A549 (cell line): ENCODE data around the gene ATP5PD. TPM values are rescaled to one million over a fixed set of nuclear protein-coding genes. Genes with fewer than 3 reads are reported as not detected.
A peak's percentile ranks its signal among the peaks of the same experiment; 100 is the strongest.

Experiments used
- ATAC-seq, 2 experiments: fragments of 200-7000 bp in 1 of 2; fragments of >200 bp in 1 of 2; cut with Nextera tagmentation in 1 of 2; cut with Tn5 transposase in 1 of 2; 3 replicates each; pipeline versions ENCODE4 v1.8.0 to v1.9.1; 2018 to 2020; ENCODE audit warnings: mild to moderate bottlenecking in 1 of 2, moderate library complexity in 1 of 2
- CTCF ChIA-PET: fragments of 300-600 bp; sonication (Branson Sonifier 250); formaldehyde crosslinking; extraction: SDS; loops from one replicate; lab custom pipeline; 2021; ENCODE audit warnings: antibody characterized with exemption, inconsistent platforms; lab: Yijun Ruan, JAX
- POLR2A ChIA-PET: fragments of 350-600 bp; formaldehyde crosslinking; extraction: SDS; loops from one replicate; lab custom pipeline; 2021; ENCODE audit warnings: antibody characterized with exemption, inconsistent platforms; lab: Yijun Ruan, JAX
- DNase-seq, 2 experiments: peaks; one replicate each; pipeline versions ENCODE4 v3.0.0 to v3.0.0-alpha.2; 2011 to 2016; ENCODE audit warnings: low read depth in 1 of 2, low spot score in 1 of 2
- FAIRE-seq: peaks from 2 replicates; lab custom pipeline; 2011; peaks lifted over from hg19 to GRCh38; lab: Jason Lieb, UNC
- H3K27ac ChIP-seq, 2 experiments: fragments of >200 bp; sonication (Bioruptor Twin); formaldehyde crosslinking; 3 replicates each; pipeline ENCODE4 v1.5.1; 2016 to 2017
- H3K4me1 ChIP-seq: fragments of >200 bp; sonication (Bioruptor Twin); formaldehyde crosslinking; 3 replicates; pipeline ENCODE4 v1.6.1; 2016
- H3K4me2 ChIP-seq: fragments of >200 bp; sonication (Bioruptor Twin); formaldehyde crosslinking; 3 replicates; pipeline ENCODE4 v1.6.1; 2016
- H3K4me3 ChIP-seq: fragments of >200 bp; sonication (Bioruptor Twin); formaldehyde crosslinking; 3 replicates; pipeline ENCODE4 v1.5.1; 2016
- H3K9me3 ChIP-seq: fragments of >200 bp; sonication (Bioruptor Twin); formaldehyde crosslinking; 3 replicates; pipeline ENCODE4 v1.6.1; 2016
- BCL3 ChIP-seq: fragments of >200 bp; sonication (Bioruptor Twin); formaldehyde crosslinking; IDR thresholded peaks from 3 replicates; pipeline ENCODE4 v1.6.1; 2016
- CHD4 ChIP-seq: fragments of 200-600 bp; sonication (generic); IDR thresholded peaks from 2 replicates; pipeline ENCODE4 v1.6.1; 2016; ENCODE audit warnings: antibody characterized with exemption, mild to moderate bottlenecking, borderline replicate concordance
- E2F6 ChIP-seq: IDR thresholded peaks from 2 replicates; pipeline ENCODE4 v1.6.1; 2012; ENCODE audit warnings: low read depth, borderline replicate concordance
- EHMT2 ChIP-seq: fragments of 200-600 bp; sonication (generic); IDR thresholded peaks from 2 replicates; pipeline ENCODE4 v1.6.1; 2016; ENCODE audit warnings: antibody characterized with exemption, low read depth, mild to moderate bottlenecking, moderate library complexity
- ELK1 ChIP-seq: fragments of 150-350 bp; IDR thresholded peaks from 2 replicates; pipeline ENCODE4 v1.6.1; 2014; ENCODE audit warnings: low read depth, mild to moderate bottlenecking, low read length
- EP300 ChIP-seq, 2 experiments: fragments of >200 bp; sonication (Bioruptor Twin); formaldehyde crosslinking; IDR thresholded peaks; 2 replicates in 1 of 2; 3 replicates in 1 of 2; pipeline ENCODE4 v1.6.1; 2016 to 2017
- FOXS1 ChIP-seq: fragments of 250-450 bp; sonication (Bioruptor Pico); IDR thresholded peaks from 2 replicates; pipeline ENCODE4 v1.5.0; 2020; ENCODE audit warnings: mild to moderate bottlenecking, moderate library complexity
- HDAC2 ChIP-seq: fragments of 200-600 bp; sonication (generic); IDR thresholded peaks from 2 replicates; pipeline ENCODE4 v1.6.1; 2016
- HES2 ChIP-seq: fragments of >200 bp; sonication (Bioruptor Twin); formaldehyde crosslinking; IDR thresholded peaks from 2 replicates; pipeline ENCODE4 v1.6.1; 2016
- HEYL ChIP-seq: fragments of 250-450 bp; sonication (Bioruptor Pico); IDR thresholded peaks from 2 replicates; pipeline ENCODE4 v1.8.0; 2021; ENCODE audit warnings: mild to moderate bottlenecking, moderate library complexity
- HOXA7 ChIP-seq: fragments of 250-450 bp; sonication (Bioruptor Pico); IDR thresholded peaks from 2 replicates; pipeline ENCODE4 v1.5.0; 2020; ENCODE audit warnings: mild to moderate bottlenecking, moderate library complexity
- HOXB5 ChIP-seq: fragments of 250-450 bp; sonication (Bioruptor Pico); IDR thresholded peaks from 2 replicates; pipeline ENCODE4 v1.5.0; 2020; ENCODE audit warnings: mild to moderate bottlenecking, moderate library complexity
- JUN ChIP-seq, 2 experiments: fragments of >200 bp; sonication (Bioruptor Twin); formaldehyde crosslinking; IDR thresholded peaks; 2 replicates in 1 of 2; 3 replicates in 1 of 2; pipeline ENCODE4 v1.6.1; 2016 to 2017
- JUNB ChIP-seq: fragments of >200 bp; sonication (Bioruptor Twin); formaldehyde crosslinking; IDR thresholded peaks from 2 replicates; pipeline ENCODE4 v1.6.1; 2016
- MAZ ChIP-seq: fragments of 150-350 bp; IDR thresholded peaks from 2 replicates; pipeline ENCODE4 v1.6.1; 2014; ENCODE audit warnings: antibody characterized with exemption, low read depth, low read length, borderline replicate concordance
- MYC ChIP-seq: IDR thresholded peaks from 2 replicates; pipeline ENCODE4 v1.6.1; 2012; ENCODE audit warnings: mild to moderate bottlenecking, inconsistent platforms, low read length, improper control_type of control experiment, borderline replicate concordance
- NFE2L2 ChIP-seq: fragments of 150-350 bp; conservative IDR thresholded peaks from 2 replicates; pipeline ENCODE4 v1.6.1; 2014; ENCODE audit warnings: low read length
- NPAS2 ChIP-seq: fragments of 250-450 bp; sonication (Bioruptor Pico); IDR thresholded peaks from 2 replicates; pipeline ENCODE4 v1.8.0; 2022; ENCODE audit warnings: mild to moderate bottlenecking, moderate library complexity, borderline replicate concordance
- NR3C1 ChIP-seq: fragments of >200 bp; sonication (Bioruptor Twin); formaldehyde crosslinking; IDR thresholded peaks from 3 replicates; pipeline ENCODE4 v1.6.1; 2017
- PBX3 ChIP-seq: IDR thresholded peaks from 2 replicates; pipeline ENCODE4 v1.6.1; 2012
- PHF8 ChIP-seq: fragments of 200-600 bp; sonication (generic); IDR thresholded peaks from 2 replicates; pipeline ENCODE4 v1.6.1; 2016; ENCODE audit warnings: low read depth, mild to moderate bottlenecking, antibody characterized with exemption, moderate library complexity, borderline replicate concordance
- POLR2A ChIP-seq: IDR thresholded peaks from 2 replicates; pipeline ENCODE4 v1.6.1; 2012; ENCODE audit warnings: mild to moderate bottlenecking, low read length
- RAD21 ChIP-seq, 2 experiments: fragments of >200 bp in 1 of 2; sonication (Bioruptor Twin) in 1 of 2; formaldehyde crosslinking in 1 of 2; IDR thresholded peaks in 1 of 2; conservative IDR thresholded peaks in 1 of 2; 2 replicates in 1 of 2; 3 replicates in 1 of 2; pipeline ENCODE4 v1.6.1; 2012 to 2018; ENCODE audit warnings: inconsistent platforms in 1 of 2
- RCOR1 ChIP-seq: fragments of 150-350 bp; IDR thresholded peaks from 2 replicates; pipeline ENCODE4 v1.6.1; 2014; ENCODE audit warnings: antibody characterized with exemption, low read length, low read depth
- RFX5 ChIP-seq: fragments of 450-650 bp; IDR thresholded peaks from 2 replicates; pipeline ENCODE4 v1.7.1; 2014; ENCODE audit warnings: antibody characterized with exemption, mild to moderate bottlenecking, moderate library complexity
- SREBF2 ChIP-seq: fragments of 450-650 bp; IDR thresholded peaks from 2 replicates; pipeline ENCODE4 v1.6.1; 2014; ENCODE audit warnings: mild to moderate bottlenecking, moderate library complexity
- TP53 ChIP-seq: fragments of 250-450 bp; sonication (Bioruptor Pico); IDR thresholded peaks from 2 replicates; pipeline ENCODE4 v1.5.0; 2021; ENCODE audit warnings: mild to moderate bottlenecking, moderate library complexity
- ZC3H11A ChIP-seq: fragments of 450-650 bp; IDR thresholded peaks from 2 replicates; pipeline ENCODE4 v1.6.1; 2014; ENCODE audit warnings: antibody characterized with exemption, mild to moderate bottlenecking
- ZNF302 ChIP-seq: fragments of 250-450 bp; sonication (Bioruptor Pico); IDR thresholded peaks from 2 replicates; pipeline ENCODE4 v1.9.0; 2021; ENCODE audit warnings: inconsistent platforms, mild to moderate bottlenecking, moderate library complexity
- WGBS: methylation state at CpG from one replicate; pipeline ENCODE4 v1.1.6; 2017; ENCODE audit errors: missing lambda C conversion rate; 5-methylcytosine and 5-hydroxymethylcytosine counted together
- polyA plus RNA-seq, 4 experiments: library from polyadenylated mRNA; depleted of rRNA in 3 of 4; stranded (reverse); fragments of >200 nt; fragmentation: RNase III in 1 of 4; extraction: RNeasy Plus Mini Kit Qiagen cat#74134 plus additional on column Dnase treatment in 1 of 4; gene quantifications; 2 replicates in 3 of 4; 3 replicates in 1 of 4; pipeline ENCODE4 v1.2.3, GENCODE V29; 2011 to 2017

The ATP5PD gene
- polyA plus RNA-seq, 2 of the 4 experiments (the other 2 are of a cell fraction) = 333 to 463 TPM

GRCh38 chr17:75034236-75034908, 12.4 kb downstream of the ATP5PD start (continued):
- TF ChIP-seq RCOR1 (no peak), BCL3 (peak; percentile 2; the same call in 1 of the 3 replicates), NR3C1 (no peak), HOXB5 (peak; percentile 67; the same call in 1 of the 2 replicates), PHF8 (peak; percentile 94), HES2 (no peak), ZNF302 (CRISPR knock-in tag) (no peak), MAZ (no peak), PBX3 (0 out of 2 replicates have a peak, but pooled peaks have one; percentile 58), HOXA7 (no peak), JUN (IDR thresholded peaks at IDR 0.05) (peak in 1 of 2 experiments; percentile 42; a peak in 2 of 5 replicates)

- Histone ChIP-seq H3K9me3 (no peaks in the 10 kb centered on the region), H3K4me3 (peak overlapping the region; percentile 73), H3K4me2 (peak overlapping the region; percentile 89), H3K4me1 (peaks cover 30% of the 10 kb centered on the region), H3K27ac (peak overlapping the region; percentile 97)
- WGBS = under 1% methylated on average over 34 of the region's 36 CpGs
- ATAC-seq (peak; percentile 50 to 64), DNase-seq (peak; percentile 95 to 97), FAIRE-seq (peak; percentile 72)
- POLR2A ChIA-PET = interaction anchor here (1.0 to 3.2 kb wide), 6 partner anchors 13 to 237 kb away, joined by 3 to 46 read pairs (median 18); partner anchors contain the start of genes ATP5PD, CDR2L, HID1 and KCTD2
- CTCF ChIA-PET = interaction anchor here (0.7 to 4.5 kb wide), 14 partner anchors 9 to 168 kb away, joined by 3 to 35 read pairs (median 7); partner anchors contain the start of genes ATP5PD, KCTD2 and MRPL58
- TF ChIP-seq ELK1 (no peak), NPAS2 (no peak), EP300 (IDR thresholded peaks at IDR 0.05) (no peak), SREBF2 (peak; percentile 96), E2F6 (peak; percentile 92), HEYL (CRISPR knock-in tag) (no peak), NFE2L2 (no peak), MAZ (no peak; the same call in 1 of the 2 replicates), TP53 (no peak), JUN (IDR thresholded peaks at IDR 0.05) (peak in 1 of 2 experiments; percentile 50; a peak in 1 of 5 replicates), ZC3H11A (no peak), CHD4 (no peak; the same call in 1 of the 2 replicates), JUNB (no peak), FOXS1 (CRISPR knock-in tag) (no peak), RFX5 (peak; percentile 10; the same call in 1 of the 2 replicates), RAD21 (conservative IDR thresholded peaks at IDR 0.05 in 1 of 2, IDR thresholded peaks at IDR 0.05 in 1 of 2) (no peak; a peak in 2 of 5 replicates), PBX3 (no peak), MYC (peak; percentile 97), POLR2A (no peak), HDAC2 (0 out of 2 replicates have a peak, but pooled peaks have one; percentile 59), EHMT2 (no peak), HES2 (no peak)
Measured at GRCh38 chr17:75033346-75034235, 13.2 kb downstream of the ATP5PD start.
